Measurements from ENCODE around the gene KLHL2. TPM values are rescaled to one million over a fixed set of nuclear protein-coding genes. Genes with fewer than 3 reads are reported as not detected.

The KLHL2 gene
- total RNA-seq, 1 experiment from 2014 or later, result 12.4 TPM

- Mint-ChIP-seq H3K9me3 (no peaks in the 10 kb centered on the region), H3K27me3 (ENCODE audit: low read depth) (no peaks in the 10 kb centered on the region), H3K36me3 (peaks cover 5% of the 10 kb centered on the region), H3K4me1 (peaks cover 13% of the 10 kb centered on the region), H3K4me3 (no peak overlapping the region), H3K27ac (peak overlapping the region; percentile 77; the same call in 1 of the 2 replicates)
- ATAC-seq (peak; percentile 59), DNase-seq (ENCODE audit: low spot score) (no peak)
- POLR2A ChIA-PET, result no interaction called here
- TF ChIP-seq, protein P1, sequence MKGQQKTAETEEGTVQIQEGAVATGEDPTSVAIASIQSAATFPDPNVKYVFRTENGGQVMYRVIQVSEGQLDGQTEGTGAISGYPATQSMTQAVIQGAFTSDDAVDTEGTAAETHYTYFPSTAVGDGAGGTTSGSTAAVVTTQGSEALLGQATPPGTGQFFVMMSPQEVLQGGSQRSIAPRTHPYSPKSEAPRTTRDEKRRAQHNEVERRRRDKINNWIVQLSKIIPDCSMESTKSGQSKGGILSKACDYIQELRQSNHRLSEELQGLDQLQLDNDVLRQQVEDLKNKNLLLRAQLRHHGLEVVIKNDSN (CRISPR knock-in tag; IDR thresholded peaks at IDR 0.05), result no peak
- no peak for TF ChIP-seq GRHL2 (CRISPR knock-in tag; IDR thresholded peaks at IDR 0.05; ENCODE audit: insufficient replicate concordance, severe bottlenecking)
- no peak for TF ChIP-seq TP53 (CRISPR knock-in tag; IDR thresholded peaks at IDR 0.05)
- no peak for TF ChIP-seq ZBTB21 (CRISPR knock-in tag; IDR thresholded peaks at IDR 0.05; ENCODE audit: borderline replicate concordance)
- TF ChIP-seq MYBL2 (CRISPR knock-in tag; IDR thresholded peaks at IDR 0.05), result no peak
- TF ChIP-seq, protein P2, sequence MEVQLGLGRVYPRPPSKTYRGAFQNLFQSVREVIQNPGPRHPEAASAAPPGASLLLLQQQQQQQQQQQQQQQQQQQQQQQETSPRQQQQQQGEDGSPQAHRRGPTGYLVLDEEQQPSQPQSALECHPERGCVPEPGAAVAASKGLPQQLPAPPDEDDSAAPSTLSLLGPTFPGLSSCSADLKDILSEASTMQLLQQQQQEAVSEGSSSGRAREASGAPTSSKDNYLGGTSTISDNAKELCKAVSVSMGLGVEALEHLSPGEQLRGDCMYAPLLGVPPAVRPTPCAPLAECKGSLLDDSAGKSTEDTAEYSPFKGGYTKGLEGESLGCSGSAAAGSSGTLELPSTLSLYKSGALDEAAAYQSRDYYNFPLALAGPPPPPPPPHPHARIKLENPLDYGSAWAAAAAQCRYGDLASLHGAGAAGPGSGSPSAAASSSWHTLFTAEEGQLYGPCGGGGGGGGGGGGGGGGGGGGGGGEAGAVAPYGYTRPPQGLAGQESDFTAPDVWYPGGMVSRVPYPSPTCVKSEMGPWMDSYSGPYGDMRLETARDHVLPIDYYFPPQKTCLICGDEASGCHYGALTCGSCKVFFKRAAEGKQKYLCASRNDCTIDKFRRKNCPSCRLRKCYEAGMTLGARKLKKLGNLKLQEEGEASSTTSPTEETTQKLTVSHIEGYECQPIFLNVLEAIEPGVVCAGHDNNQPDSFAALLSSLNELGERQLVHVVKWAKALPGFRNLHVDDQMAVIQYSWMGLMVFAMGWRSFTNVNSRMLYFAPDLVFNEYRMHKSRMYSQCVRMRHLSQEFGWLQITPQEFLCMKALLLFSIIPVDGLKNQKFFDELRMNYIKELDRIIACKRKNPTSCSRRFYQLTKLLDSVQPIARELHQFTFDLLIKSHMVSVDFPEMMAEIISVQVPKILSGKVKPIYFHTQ (CRISPR knock-in tag; IDR thresholded peaks at IDR 0.05), result no peak
- TF ChIP-seq SMAD4 (CRISPR knock-in tag; IDR thresholded peaks at IDR 0.05), result no peak
- CTCF ChIA-PET, result interaction anchor here (0.6 to 1.7 kb wide), 3 partner anchors 61 to 164 kb away, joined by 4 to 5 read pairs (median 4); no protein-coding TSS in a partner anchor
Measured at GRCh38 chr4:165294907-165295306, 87.5 kb downstream of the KLHL2 start.

DNA sequence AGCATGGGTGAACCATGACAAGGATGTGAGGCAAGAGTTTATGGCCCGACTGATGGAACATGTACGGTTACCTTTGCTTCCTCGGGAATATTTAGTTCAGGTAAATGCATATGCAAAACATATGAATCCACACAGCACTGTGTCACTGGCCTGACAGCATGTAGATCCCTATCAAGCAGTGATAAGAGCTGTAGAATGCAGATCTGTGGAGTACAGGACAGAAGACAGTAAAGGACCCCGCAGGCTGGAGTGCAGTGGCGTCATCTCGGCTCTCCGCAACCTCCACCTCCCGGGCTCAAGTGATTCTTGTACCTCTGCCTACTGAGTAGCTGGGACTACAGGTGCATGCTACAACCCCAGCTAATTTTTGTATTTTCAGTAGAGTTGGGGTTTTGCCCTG lies 90.3 kb downstream of the KLHL2 start:
- CTCF ChIA-PET, result no interaction called here
- DNase-seq (ENCODE audit: low spot score) (no peak), ATAC-seq (no peak)
- Mint-ChIP-seq H3K36me3 (peaks cover 5% of the 10 kb centered on the region), H3K27ac (no peak overlapping the region), H3K4me3 (no peak overlapping the region), H3K9me3 (no peaks in the 10 kb centered on the region), H3K27me3 (ENCODE audit: low read depth) (no peaks in the 10 kb centered on the region), H3K4me1 (peaks cover 13% of the 10 kb centered on the region)
- POLR2A ChIA-PET, result no interaction called here
- TF ChIP-seq GRHL2 (CRISPR knock-in tag; IDR thresholded peaks at IDR 0.05; ENCODE audit: insufficient replicate concordance, severe bottlenecking) (no peak), TCF7 (CRISPR knock-in tag; IDR thresholded peaks at IDR 0.05; ENCODE audit: low read depth) (no peak), USF2 (CRISPR knock-in tag; IDR thresholded peaks at IDR 0.05) (no peak), ZNF263 (CRISPR knock-in tag; IDR thresholded peaks at IDR 0.05; ENCODE audit: low read depth) (no peak), CREM (CRISPR knock-in tag; IDR thresholded peaks at IDR 0.05) (no peak)
- TF ChIP-seq, protein P3, sequence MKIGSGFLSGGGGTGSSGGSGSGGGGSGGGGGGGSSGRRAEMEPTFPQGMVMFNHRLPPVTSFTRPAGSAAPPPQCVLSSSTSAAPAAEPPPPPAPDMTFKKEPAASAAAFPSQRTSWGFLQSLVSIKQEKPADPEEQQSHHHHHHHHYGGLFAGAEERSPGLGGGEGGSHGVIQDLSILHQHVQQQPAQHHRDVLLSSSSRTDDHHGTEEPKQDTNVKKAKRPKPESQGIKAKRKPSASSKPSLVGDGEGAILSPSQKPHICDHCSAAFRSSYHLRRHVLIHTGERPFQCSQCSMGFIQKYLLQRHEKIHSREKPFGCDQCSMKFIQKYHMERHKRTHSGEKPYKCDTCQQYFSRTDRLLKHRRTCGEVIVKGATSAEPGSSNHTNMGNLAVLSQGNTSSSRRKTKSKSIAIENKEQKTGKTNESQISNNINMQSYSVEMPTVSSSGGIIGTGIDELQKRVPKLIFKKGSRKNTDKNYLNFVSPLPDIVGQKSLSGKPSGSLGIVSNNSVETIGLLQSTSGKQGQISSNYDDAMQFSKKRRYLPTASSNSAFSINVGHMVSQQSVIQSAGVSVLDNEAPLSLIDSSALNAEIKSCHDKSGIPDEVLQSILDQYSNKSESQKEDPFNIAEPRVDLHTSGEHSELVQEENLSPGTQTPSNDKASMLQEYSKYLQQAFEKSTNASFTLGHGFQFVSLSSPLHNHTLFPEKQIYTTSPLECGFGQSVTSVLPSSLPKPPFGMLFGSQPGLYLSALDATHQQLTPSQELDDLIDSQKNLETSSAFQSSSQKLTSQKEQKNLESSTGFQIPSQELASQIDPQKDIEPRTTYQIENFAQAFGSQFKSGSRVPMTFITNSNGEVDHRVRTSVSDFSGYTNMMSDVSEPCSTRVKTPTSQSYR (CRISPR knock-in tag; IDR thresholded peaks at IDR 0.05), result no peak
- TF ChIP-seq, protein P4, sequence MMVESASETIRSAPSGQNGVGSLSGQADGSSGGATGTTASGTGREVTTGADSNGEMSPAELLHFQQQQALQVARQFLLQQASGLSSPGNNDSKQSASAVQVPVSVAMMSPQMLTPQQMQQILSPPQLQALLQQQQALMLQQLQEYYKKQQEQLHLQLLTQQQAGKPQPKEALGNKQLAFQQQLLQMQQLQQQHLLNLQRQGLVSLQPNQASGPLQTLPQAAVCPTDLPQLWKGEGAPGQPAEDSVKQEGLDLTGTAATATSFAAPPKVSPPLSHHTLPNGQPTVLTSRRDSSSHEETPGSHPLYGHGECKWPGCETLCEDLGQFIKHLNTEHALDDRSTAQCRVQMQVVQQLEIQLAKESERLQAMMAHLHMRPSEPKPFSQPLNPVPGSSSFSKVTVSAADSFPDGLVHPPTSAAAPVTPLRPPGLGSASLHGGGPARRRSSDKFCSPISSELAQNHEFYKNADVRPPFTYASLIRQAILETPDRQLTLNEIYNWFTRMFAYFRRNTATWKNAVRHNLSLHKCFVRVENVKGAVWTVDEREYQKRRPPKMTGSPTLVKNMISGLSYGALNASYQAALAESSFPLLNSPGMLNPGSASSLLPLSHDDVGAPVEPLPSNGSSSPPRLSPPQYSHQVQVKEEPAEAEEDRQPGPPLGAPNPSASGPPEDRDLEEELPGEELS (CRISPR knock-in tag; IDR thresholded peaks at IDR 0.05), result no peak
- TF ChIP-seq, protein P5, sequence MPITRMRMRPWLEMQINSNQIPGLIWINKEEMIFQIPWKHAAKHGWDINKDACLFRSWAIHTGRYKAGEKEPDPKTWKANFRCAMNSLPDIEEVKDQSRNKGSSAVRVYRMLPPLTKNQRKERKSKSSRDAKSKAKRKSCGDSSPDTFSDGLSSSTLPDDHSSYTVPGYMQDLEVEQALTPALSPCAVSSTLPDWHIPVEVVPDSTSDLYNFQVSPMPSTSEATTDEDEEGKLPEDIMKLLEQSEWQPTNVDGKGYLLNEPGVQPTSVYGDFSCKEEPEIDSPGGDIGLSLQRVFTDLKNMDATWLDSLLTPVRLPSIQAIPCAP (CRISPR knock-in tag; IDR thresholded peaks at IDR 0.05), result no peak

Data from WTC11 (cell line).